CD4-positive, alpha-beta T cell treated with Interleukin-1 beta for 1 hour (primary cell): ENCODE results near the gene LRRC4B.

Source experiments
- DNase-seq, 2 donors: peaks; one replicate each; pipeline ENCODE4 v3.0.0-alpha.2; 2020 to 2022

Gene LRRC4B

DNA sequence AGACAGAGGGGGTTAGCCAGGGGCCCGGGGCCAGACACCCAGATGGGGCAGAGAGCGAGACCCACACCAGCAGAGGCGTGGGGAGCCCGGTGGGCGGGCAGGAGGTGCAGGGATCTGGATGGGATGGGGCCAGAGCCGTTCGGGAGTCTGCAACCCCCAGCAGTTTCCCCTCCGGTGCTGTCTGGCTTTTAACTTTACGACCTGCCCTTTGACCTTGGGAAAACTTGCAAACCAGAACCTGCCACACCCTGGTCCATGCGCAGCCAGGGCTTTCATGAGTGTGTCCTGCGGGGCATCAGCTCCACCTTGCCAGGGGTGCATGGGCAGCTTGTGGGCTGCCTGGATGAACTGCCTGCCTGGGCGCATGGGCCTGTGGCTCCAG is 67.1 kb downstream of the LRRC4B start:
- no peak for DNase-seq

DNA sequence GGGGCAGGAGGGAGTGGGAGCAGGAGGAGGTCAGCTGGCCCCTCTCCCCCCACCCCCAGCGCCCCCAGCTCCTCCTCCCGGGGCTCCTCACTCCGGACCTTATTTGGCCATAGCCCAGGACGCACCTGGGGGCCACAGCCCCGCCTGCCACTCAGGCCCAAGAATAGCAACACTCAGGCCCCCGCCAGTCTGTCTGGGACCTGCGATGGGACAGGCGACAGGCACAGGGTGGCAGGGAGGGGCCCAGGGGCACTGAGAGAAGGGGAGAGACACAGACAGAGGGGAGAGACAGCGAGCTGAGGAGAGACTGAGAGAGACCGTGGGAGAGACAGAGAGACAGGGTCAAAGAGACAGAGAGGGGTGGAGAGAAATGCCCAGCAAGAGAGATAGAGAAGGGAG is 67.5 kb downstream of the LRRC4B start:
- no peak for DNase-seq

- DNase-seq: no peak
These were observed 68.0 kb downstream of the LRRC4B start for GRCh38 chr19:50500060-50500752.

DNA sequence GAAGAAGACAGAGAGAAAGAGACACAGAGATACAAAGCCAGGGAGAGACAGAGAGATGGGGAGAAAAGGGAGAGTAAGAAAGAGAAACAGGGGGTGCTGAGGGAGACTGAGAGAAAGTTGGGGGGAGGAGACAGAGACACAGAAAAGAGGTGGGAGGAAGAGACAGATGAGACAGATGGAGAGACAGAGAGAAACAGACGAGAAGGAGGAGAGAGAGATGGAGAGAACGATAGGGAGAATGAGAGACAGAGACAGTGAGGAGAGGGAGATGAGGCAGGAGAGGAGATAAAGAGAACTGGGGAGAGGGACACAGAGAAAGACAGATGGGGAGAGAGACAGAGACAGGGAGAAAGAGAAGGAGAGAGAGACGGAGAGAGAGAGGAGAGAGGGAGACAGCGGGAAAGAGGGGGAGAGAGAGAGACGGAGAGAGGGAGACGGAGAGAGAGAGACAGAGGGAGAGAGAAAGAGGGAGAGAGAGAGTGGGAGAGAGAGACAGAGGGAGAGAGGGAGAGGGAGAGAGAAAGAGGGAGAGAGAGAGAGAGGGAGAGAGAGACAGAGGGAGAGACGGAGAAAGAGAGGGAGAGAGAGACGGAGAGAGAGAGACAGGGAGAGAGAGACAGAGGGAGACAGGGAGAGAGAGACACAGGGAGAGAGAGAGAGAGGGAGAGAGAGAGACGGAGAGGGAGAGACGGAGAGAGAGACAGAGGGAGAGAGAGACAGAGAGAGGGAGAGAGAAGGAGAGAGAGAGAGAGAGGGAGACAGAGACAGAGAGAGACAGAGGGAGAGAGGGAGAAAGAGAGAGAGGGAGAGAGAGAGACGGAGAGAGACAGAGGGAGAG is 69.8 kb downstream of the LRRC4B start:
- DNase-seq: no peak

GRCh38 chr19:50497022-50497405 is 71.2 kb downstream of the LRRC4B start:
- no peak for DNase-seq

DNA sequence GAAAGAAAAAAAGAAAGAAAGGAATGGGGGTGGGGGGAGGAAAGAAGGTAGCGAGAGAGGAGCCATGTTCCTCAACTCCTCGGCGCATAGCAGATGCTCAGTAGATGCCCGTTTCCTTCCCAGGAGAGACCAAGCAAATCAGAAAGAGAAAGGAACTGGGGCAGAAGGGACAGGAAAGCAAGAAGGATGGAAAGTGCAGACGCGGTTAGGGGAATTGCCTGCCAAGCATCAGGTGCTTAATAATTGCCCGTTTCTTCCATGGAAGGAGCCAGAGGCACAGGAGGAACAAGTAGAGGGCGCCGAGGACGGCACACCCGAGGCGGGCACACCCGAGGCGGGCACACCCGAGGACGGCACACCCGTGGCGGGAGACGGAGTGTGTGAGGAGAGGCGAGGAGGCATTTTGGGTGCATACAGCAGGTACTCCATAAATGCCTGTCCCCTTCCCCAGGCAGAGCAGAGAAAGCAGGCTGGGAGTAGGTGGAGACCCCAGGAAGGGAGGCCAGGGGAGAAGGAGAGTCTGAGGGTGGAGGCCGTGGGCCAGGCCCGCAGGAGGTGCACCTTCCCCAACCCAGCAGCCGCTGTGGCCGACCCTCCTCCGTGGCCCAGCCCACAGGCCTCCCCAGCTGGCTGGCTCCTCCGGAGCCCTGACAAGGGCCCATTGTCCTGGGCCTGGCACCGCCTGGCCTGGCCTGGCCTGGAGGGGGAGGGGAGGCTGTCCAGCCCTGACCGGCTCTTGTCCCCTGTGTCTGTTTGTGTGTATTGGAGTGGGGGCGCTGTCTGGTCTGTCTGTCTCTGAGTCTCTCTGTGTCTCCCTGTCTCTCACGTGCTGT is 71.8 kb downstream of the LRRC4B start:
- no peak for DNase-seq

DNA sequence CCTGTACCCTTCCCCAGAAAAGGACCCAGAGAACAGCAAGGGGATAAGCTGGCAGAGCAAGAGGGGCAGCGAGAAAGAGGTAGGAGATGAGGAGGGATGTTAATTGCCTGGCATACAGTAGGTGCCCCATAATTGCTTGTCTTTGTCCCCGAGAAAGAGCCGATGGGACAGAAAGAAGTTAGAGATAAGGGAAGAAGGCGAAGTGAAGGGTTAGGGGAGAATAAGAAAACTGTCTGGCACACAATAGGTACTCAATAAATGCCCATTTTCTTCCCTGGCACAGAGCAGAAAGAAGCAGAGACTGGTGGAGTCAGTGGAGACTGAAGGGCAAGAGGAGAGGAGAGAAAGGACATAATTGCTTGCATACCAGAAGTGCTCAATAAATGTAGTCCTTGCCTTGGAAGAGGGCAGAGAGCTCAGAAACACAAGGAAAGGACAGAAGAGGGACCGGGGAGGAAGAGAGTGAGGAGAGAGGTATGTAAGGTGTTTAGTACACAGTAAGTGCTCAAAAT is 73.2 kb downstream of the LRRC4B start:
- no peak for DNase-seq

DNA sequence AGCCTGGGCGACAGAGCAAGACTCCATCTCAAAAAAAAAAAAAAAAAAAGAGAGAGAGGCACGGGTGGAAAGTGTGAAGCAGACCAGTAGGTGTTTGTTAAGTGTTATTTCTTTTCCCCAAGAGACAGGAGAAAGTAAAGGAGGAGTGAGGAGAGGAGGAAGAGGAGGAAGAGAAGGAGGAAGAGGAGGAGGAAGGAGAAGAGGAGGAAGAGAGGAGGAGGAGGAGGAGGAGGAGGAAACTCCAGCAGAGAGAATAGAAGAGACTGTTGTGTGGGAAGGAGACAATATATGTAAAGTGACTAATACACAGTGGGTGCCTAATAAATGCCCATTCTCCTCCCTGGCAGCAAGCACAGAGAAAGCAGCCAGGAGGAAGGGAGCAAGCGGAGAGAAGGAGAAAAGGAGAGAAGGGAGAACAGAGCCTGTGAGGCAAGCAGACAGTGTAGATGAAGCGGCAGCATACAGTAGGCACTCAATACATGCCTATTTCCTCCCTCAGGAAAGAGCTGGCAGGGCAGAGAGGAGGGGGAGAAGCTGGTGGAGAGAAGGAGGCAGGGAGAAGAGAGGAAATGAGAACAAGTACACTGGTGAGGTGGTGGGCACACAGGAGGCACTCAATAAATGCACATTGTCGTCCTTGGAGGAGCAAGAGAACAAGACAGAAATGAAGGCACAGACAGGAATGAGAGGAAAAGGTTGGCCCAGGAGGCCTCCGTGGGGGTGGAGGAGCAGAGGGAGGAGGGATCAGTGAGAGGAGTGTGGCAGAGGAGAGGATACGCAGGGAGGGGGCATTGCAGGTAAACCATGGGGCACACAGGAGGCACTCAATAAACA is 73.8 kb downstream of the LRRC4B start:
- DNase-seq: no peak

DNA sequence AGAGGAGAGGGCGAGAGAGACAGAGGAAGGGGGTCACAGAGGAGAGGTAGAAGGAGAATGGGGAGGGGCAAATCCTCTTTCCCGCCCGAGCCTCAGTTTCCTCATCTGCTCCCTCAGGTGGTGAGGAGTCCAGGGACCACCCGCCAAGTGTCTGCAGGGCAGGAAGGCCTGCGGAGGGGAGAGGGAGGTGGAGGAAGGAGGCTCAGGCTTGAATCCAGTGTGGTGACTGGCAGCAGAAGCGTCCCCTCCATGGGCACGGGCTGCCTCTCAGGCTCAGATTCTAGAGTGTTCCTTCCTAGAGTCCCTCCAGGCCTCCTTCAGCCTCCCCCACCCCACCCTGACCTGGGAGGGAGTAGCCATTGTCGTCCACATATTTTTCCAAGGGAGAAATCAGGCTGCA is 75.1 kb downstream of the LRRC4B start:
- no peak for DNase-seq

- peak; percentile 25 to 28 for DNase-seq
These were observed 75.8 kb downstream of the LRRC4B start for GRCh38 chr19:50492303-50493052.

- DNase-seq: no peak
These were observed 77.2 kb downstream of the LRRC4B start for GRCh38 chr19:50490991-50491472.

- DNase-seq: no peak
These were observed 77.8 kb downstream of the LRRC4B start for GRCh38 chr19:50490411-50490811.

- no peak for DNase-seq
These were observed 78.7 kb downstream of the LRRC4B start for GRCh38 chr19:50489461-50490011.

- DNase-seq: no peak
These were observed 79.6 kb downstream of the LRRC4B start for GRCh38 chr19:50488389-50489194.

GRCh38 chr19:50486823-50487515 is 81.3 kb downstream of the LRRC4B start:
- DNase-seq: peak; percentile 51 to 55

DNA sequence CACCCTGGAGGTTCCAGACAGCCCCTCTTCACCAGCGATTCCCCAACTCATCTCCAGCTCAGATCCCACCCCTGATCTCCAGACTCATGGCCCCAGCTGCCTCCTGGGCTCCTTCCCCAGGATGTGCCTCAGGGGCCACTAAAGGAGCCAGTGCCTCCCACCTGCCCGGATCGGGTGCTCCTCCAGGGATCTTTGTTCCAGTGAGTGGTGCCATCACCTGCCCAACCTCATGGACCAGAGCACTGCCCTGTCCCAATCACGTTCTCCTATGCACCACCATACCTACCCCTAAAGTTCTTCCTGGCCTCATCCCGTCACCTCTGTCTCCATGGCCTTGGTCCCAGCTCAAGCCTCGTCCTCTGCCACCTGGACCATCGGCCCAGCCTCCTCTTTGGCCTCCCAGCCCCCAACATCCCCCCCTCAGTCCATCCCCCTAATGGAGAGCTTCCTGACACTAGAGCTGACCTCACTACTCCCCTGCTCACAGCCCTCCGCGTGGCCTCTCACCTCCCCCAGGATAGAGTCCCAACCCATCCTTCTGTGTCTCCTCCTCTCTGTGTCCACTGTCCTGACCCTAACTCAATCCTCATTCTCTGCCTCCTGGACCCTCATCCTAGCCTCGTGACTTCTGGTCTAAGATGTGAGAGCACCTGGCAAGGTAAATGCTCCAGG is 82.8 kb downstream of the LRRC4B start:
- no peak for DNase-seq

DNA sequence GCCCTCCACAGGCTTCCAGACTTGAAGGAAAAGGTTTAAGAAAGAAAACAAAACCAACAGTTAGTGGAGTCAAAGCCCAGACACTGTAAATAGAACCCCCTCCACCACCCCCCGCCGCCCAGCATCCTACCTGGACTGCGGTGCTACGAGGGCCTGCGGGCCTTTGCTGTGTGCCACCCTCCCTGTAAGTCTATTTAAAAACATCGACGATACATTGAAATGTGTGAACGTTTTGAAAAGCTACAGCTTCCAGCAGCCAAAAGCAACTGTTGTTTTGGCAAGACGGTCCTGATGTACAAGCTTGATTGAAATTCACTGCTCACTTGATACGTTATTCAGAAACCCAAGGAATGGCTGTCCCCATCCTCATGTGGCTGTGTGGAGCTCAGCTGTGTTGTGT is 85.3 kb downstream of the LRRC4B start:
- DNase-seq: no peak

GRCh38 chr19:50482271-50482855 is 85.9 kb downstream of the LRRC4B start:
- DNase-seq: no peak
